CD14-positive monocyte (primary cell): ENCODE measurements around the gene MYO1H. TPM values are rescaled to one million over a fixed set of nuclear protein-coding genes. Genes with fewer than 3 reads are reported as not detected.
A peak's percentile ranks its signal among the peaks of the same experiment; 100 is the strongest.
"Not testable (repeated sequence)": the region's sequence is repeated elsewhere in the genome, so short reads cannot be mapped to it uniquely, and the experiment has no call there.

ENCODE experiments used
- DNase-seq, 3 donors: peaks; one replicate each; pipeline ENCODE4 v3.0.0-alpha.2; 2011 to 2022
- H2AFZ ChIP-seq: 2 replicates; pipeline ENCODE4 v1.6.0; 2012; ENCODE audit warnings: mild to moderate bottlenecking, low read depth, low read length, inconsistent platforms; ENCODE audit not compliant: insufficient read depth, poor library complexity, severe bottlenecking
- H3K27ac ChIP-seq, 2 donors: 1 replicate in 1 of 2; 2 replicates in 1 of 2; pipeline ENCODE4 v1.5.1; 2012 to 2013; ENCODE audit warnings: low read length in 2 of 2, control low read depth in 1 of 2, inconsistent platforms in 1 of 2, low read depth in 1 of 2, mild to moderate bottlenecking in 1 of 2
- H3K27me3 ChIP-seq, 2 donors: one replicate each; pipeline versions ENCODE4 v1.6.0 to v1.6.1; 2011 to 2013; ENCODE audit warnings: low read length in 2 of 2; ENCODE audit not compliant: control insufficient read depth in 2 of 2, insufficient read depth in 2 of 2
- H3K36me3 ChIP-seq, 2 donors: replicated peaks in 1 of 2; 1 replicate in 1 of 2; 2 replicates in 1 of 2; pipeline versions ENCODE4 v1.5.1 to v1.6.1; 2012 to 2013; ENCODE audit warnings: low read length in 2 of 2, control low read depth in 1 of 2, inconsistent platforms in 1 of 2, mild to moderate bottlenecking in 1 of 2; ENCODE audit not compliant: insufficient read depth in 2 of 2, control insufficient read depth in 1 of 2
- H3K4me1 ChIP-seq, 2 donors: 1 replicate in 1 of 2; 2 replicates in 1 of 2; pipeline versions ENCODE4 v1.5.1 to v1.6.1; 2012 to 2013; ENCODE audit warnings: low read length in 2 of 2, control low read depth in 1 of 2, inconsistent platforms in 1 of 2, mild to moderate bottlenecking in 1 of 2, moderate library complexity in 1 of 2; ENCODE audit not compliant: insufficient read depth in 2 of 2, control insufficient read depth in 1 of 2
- H3K4me2 ChIP-seq: replicated peaks from 2 replicates; pipeline ENCODE3; 2012; ENCODE audit warnings: low read length, moderate library complexity, mild to moderate bottlenecking; ENCODE audit not compliant: poor library complexity, severe bottlenecking; ENCODE audit errors: extremely low read depth
- H3K4me3 ChIP-seq, 3 experiments: fragments of 200-600 bp in 1 of 3; sonication (generic) in 1 of 3; replicated peaks in 1 of 3; 1 replicate in 2 of 3; 2 replicates in 1 of 3; pipeline ENCODE4 v1.5.1; 2011 to 2013; ENCODE audit warnings: low read length in 3 of 3, mild to moderate bottlenecking in 3 of 3, control low read depth in 2 of 3, low read depth in 2 of 3, inconsistent platforms in 1 of 3, moderate library complexity in 1 of 3
- H3K79me2 ChIP-seq: 2 replicates; pipeline ENCODE4 v1.6.0; 2012; ENCODE audit warnings: mild to moderate bottlenecking, control low read depth, inconsistent platforms, low read length, moderate library complexity; ENCODE audit not compliant: insufficient read depth
- H3K9ac ChIP-seq: 2 replicates; pipeline ENCODE4 v1.6.0; 2017; ENCODE audit warnings: low read length, mild to moderate bottlenecking; ENCODE audit not compliant: insufficient read depth, poor library complexity, severe bottlenecking
- H3K9me3 ChIP-seq, 2 donors: replicated peaks in 1 of 2; 1 replicate in 1 of 2; 2 replicates in 1 of 2; pipeline versions ENCODE4 v1.5.1 to v1.6.1; 2012 to 2013; ENCODE audit warnings: low read length in 2 of 2, control low read depth in 1 of 2; ENCODE audit not compliant: control insufficient read depth in 1 of 2, insufficient read depth in 1 of 2
- H4K20me1 ChIP-seq: 2 replicates; pipeline ENCODE4 v1.6.0; 2012; ENCODE audit warnings: mild to moderate bottlenecking, low read length, control low read depth, moderate library complexity; ENCODE audit not compliant: insufficient read depth
- H3K27ac Mint-ChIP-seq, 7 donors: one replicate each; pipeline ENCODE4 v1.8.0; 2020; ENCODE audit warnings: mild to moderate bottlenecking in 7 of 7, mixed read lengths in 7 of 7, moderate library complexity in 6 of 7, inconsistent platforms in 2 of 7
- H3K27me3 Mint-ChIP-seq, 3 donors: one replicate each; pipeline ENCODE4 v1.8.0; 2021 to 2022; ENCODE audit warnings: low read depth in 3 of 3, mild to moderate bottlenecking in 3 of 3, mixed read lengths in 3 of 3, moderate library complexity in 3 of 3, inconsistent platforms in 1 of 3
- H3K36me3 Mint-ChIP-seq, 2 donors: one replicate each; pipeline ENCODE4 v1.8.0; 2020; ENCODE audit warnings: mixed read lengths in 2 of 2, inconsistent platforms in 1 of 2, mild to moderate bottlenecking in 1 of 2
- H3K4me1 Mint-ChIP-seq: one replicate; pipeline ENCODE4 v1.8.0; 2020; ENCODE audit warnings: mild to moderate bottlenecking, mixed read lengths
- H3K4me3 Mint-ChIP-seq, 2 donors: one replicate each; pipeline ENCODE4 v1.8.0; 2020; ENCODE audit warnings: mild to moderate bottlenecking in 2 of 2, mixed read lengths in 2 of 2, moderate library complexity in 1 of 2
- H3K9me3 Mint-ChIP-seq, 7 donors: one replicate each; pipeline ENCODE4 v1.8.0; 2020 to 2022; ENCODE audit warnings: mixed read lengths in 7 of 7, mild to moderate bottlenecking in 6 of 7, moderate library complexity in 6 of 7, inconsistent platforms in 2 of 7
- CTCF ChIP-seq: fragments of 200-600 bp; IDR thresholded peaks from one replicate; pipeline ENCODE4 v1.8.0; 2022; ENCODE audit warnings: antibody characterized with exemption, mild to moderate bottlenecking
- WGBS: methylation state at CpG from one replicate; pipeline ENCODE4 v1.1.5; 2013; ENCODE audit warnings: missing lambda C conversion rate; ENCODE audit not compliant: insufficient coverage; 5-methylcytosine and 5-hydroxymethylcytosine counted together
- intact Hi-C, 2 donors: fragments of 100-400 bp; cut with micrococcal nuclease; formaldehyde crosslinking; loops; one replicate each; pipeline versions ENCODE4 v1.15.0 to v1.15.1; 2023
- polyA plus RNA-seq, 3 donors: library from polyadenylated mRNA; depleted of rRNA in 1 of 3; unstranded in 2 of 3; stranded (reverse) in 1 of 3; fragments of 300-500 nt in 2 of 3; fragments of >200 nt in 1 of 3; fragmentation: Illumina TruSeq in 2 of 3; gene quantifications; 1 replicate in 2 of 3; 2 replicates in 1 of 3; pipeline ENCODE4 v1.2.3, GENCODE V29; 2012 to 2021

The MYO1H gene
- polyA plus RNA-seq, 3 donors, result not detected

DNA sequence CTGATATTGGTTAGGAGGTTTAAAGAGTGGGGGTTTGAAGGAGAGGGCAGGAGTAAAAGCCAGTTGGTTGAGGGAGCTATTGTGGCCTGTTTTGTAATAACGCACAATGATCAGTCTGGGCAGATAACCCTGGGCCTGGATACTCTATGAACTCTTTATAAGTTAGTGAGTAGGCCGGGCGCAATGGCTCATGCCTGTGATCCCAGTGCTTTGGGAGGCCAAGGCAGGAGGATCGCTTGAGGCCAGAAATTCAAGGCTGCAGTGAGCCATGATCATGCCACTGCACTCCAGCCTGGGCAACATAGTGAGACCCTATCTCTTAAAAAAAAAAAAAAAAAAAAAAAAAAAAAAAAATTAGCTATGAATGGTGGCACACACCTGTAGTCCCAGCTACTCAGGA, 58.4 kb downstream of the MYO1H start:
- WGBS, result 100% methylated on average over 3 of the region's 4 CpGs
- H3K36me3 Mint-ChIP-seq, H3K79me2 ChIP-seq, intact Hi-C loops, H3K27me3 ChIP-seq, H3K4me2 ChIP-seq, H3K4me1 Mint-ChIP-seq, H3K4me3 Mint-ChIP-seq, H2AFZ ChIP-seq, DNase-seq, H3K9ac ChIP-seq, H3K9me3 Mint-ChIP-seq, H3K36me3 ChIP-seq, H3K27ac ChIP-seq, H4K20me1 ChIP-seq, H3K4me3 ChIP-seq, H3K9me3 ChIP-seq, H3K4me1 ChIP-seq: not testable (repeated sequence)
- peaks cover 10 to 18% (median 11%) of the 10 kb centered on the region in 3 donors for H3K27me3 Mint-ChIP-seq
- H3K27ac Mint-ChIP-seq, result peak overlapping the region in 1 of 7 donors; percentile 57

DNA sequence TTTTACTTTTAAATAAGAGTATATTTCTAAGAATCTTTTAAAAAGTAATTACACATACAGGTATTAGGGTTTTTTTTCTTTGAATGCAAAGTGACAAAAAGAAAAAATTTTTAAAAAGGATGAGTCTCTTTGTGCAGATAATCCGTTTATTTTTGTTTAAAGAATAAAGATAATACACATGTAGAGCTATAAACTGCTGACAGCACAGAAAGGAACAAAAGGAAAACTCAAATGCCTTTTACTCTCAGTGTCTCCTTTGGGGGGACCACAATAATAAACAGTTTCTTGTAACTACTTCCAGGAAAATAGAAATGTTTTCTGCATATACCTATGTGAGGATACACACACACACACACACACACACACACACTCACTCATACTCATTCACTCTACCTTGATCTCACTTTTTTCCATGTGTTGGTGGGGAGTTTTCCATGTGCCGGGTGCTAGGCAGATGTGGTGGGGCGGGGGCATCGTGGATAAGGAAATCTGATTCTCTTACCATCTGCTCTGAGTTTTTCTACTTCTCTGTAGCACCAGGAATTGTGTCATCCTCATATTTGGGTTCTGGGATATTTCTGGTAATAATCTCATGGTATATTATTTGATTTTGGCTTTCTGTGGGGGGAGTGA, 71.3 kb downstream of the MYO1H start:
- Mint-ChIP-seq H3K4me3 (no peak overlapping the region), H3K4me1 (no peaks in the 10 kb centered on the region), H3K27ac (no peak overlapping the region), H3K36me3 (no peaks in the 10 kb centered on the region), H3K27me3 (peaks cover 7 to 15% (median 8%) of the 10 kb centered on the region in 3 donors), H3K9me3 (peaks cover 0 to 8% (median 6%) of the 10 kb centered on the region in 7 donors)
- H3K4me2 ChIP-seq, result no peak overlapping the region
- no peak overlapping the region for H3K27ac ChIP-seq
- no peaks in the 10 kb centered on the region for H3K36me3 ChIP-seq
- WGBS, result no CpG with 5 or more reads among the region's 4 CpGs
- no peaks in the 10 kb centered on the region for H4K20me1 ChIP-seq
- H3K9me3 ChIP-seq, result peaks cover 0 to 7% of the 10 kb centered on the region in 2 donors
- DNase-seq, result no peak
- no peaks in the 10 kb centered on the region for H3K27me3 ChIP-seq
- H3K4me3 ChIP-seq, result no peak overlapping the region
- H3K4me1 ChIP-seq, result no peaks in the 10 kb centered on the region
- no peak for TF ChIP-seq CTCF
- intact Hi-C loops, result no loop called here
- H3K79me2 ChIP-seq, result no peaks in the 10 kb centered on the region
- no peak overlapping the region for H2AFZ ChIP-seq
- H3K9ac ChIP-seq, result no peak overlapping the region
